ENCODE results near the gene COL8A2.

- TF ChIP-seq CTCF (IDR thresholded peaks at IDR 0.05) (no peak), POLR2A (IDR thresholded peaks at IDR 0.05) (no peak)
These were observed 40.1 kb upstream of the COL8A2 start for GRCh38 chr1:36165145-36165544.

Data from prostate gland (tissue), 2 donors.